Measurements from ENCODE around the gene NRIP1. TPM values are rescaled to one million over a fixed set of nuclear protein-coding genes. Genes with fewer than 3 reads are reported as not detected.

NRIP1 gene
- total RNA-seq, 2 experiments from 2014 or later = 18.9 to 20.1 TPM

GRCh38 chr21:15014221-15014620 is 50.6 kb downstream of the NRIP1 start:
- Mint-ChIP-seq H3K9me3 (ENCODE audit: insufficient read depth) (no peaks in the 10 kb centered on the region), H3K4me1 (ENCODE audit: low read depth) (no peaks in the 10 kb centered on the region), H3K27me3 (ENCODE audit: low read depth) (no peaks in the 10 kb centered on the region), H3K4me3 (no peak overlapping the region), H3K27ac (no peak overlapping the region), H3K36me3 (ENCODE audit: low read depth) (peaks cover 14% of the 10 kb centered on the region)
- no peak for ATAC-seq
- CTCF ChIA-PET = no interaction called here
- no peak for DNase-seq
- POLR2A ChIA-PET = no interaction called here

- no peak for ATAC-seq
- ChIA-PET POLR2A (no interaction called here), CTCF (no interaction called here)
- no peak for DNase-seq
- Mint-ChIP-seq H3K27ac (no peak overlapping the region), H3K4me3 (no peak overlapping the region), H3K27me3 (ENCODE audit: low read depth) (no peaks in the 10 kb centered on the region), H3K9me3 (ENCODE audit: insufficient read depth) (no peaks in the 10 kb centered on the region), H3K36me3 (ENCODE audit: low read depth) (peaks cover 22% of the 10 kb centered on the region), H3K4me1 (ENCODE audit: low read depth) (peaks cover 1% of the 10 kb centered on the region)
Observed at GRCh38 chr21:15011967-15012366, 52.8 kb downstream of the NRIP1 start.

GRCh38 chr21:15010645-15011044 is 54.2 kb downstream of the NRIP1 start:
- Mint-ChIP-seq H3K9me3 (ENCODE audit: insufficient read depth) (no peaks in the 10 kb centered on the region), H3K4me1 (ENCODE audit: low read depth) (peaks cover 13% of the 10 kb centered on the region), H3K27ac (no peak overlapping the region), H3K27me3 (ENCODE audit: low read depth) (no peaks in the 10 kb centered on the region), H3K36me3 (ENCODE audit: low read depth) (peaks cover 23% of the 10 kb centered on the region), H3K4me3 (no peak overlapping the region)
- DNase-seq (no peak), ATAC-seq (no peak)
- POLR2A ChIA-PET = interaction anchor here (0.6 kb wide), 1 partner anchor 54 kb away, joined by 3 read pairs; the partner anchor contains the start of gene NRIP1
- CTCF ChIA-PET = no interaction called here

GRCh38 chr21:15009837-15010363 is 54.9 kb downstream of the NRIP1 start:
- Mint-ChIP-seq H3K27ac (no peak overlapping the region), H3K9me3 (ENCODE audit: insufficient read depth) (no peaks in the 10 kb centered on the region), H3K27me3 (ENCODE audit: low read depth) (no peaks in the 10 kb centered on the region), H3K4me1 (ENCODE audit: low read depth) (peaks cover 20% of the 10 kb centered on the region), H3K36me3 (ENCODE audit: low read depth) (peaks cover 20% of the 10 kb centered on the region), H3K4me3 (no peak overlapping the region)
- ChIA-PET CTCF (no interaction called here), POLR2A (no interaction called here)
- no peak for DNase-seq
- no peak for ATAC-seq

GRCh38 chr21:15007716-15008296 is 57.0 kb downstream of the NRIP1 start:
- no peak for ATAC-seq
- POLR2A ChIA-PET = no interaction called here
- no peak for DNase-seq
- H3K4me1 Mint-ChIP-seq (ENCODE audit: low read depth) = peaks cover 36% of the 10 kb centered on the region
- no peak overlapping the region for H3K4me3 Mint-ChIP-seq
- peaks cover 17% of the 10 kb centered on the region for H3K36me3 Mint-ChIP-seq (ENCODE audit: low read depth)
- H3K27me3 Mint-ChIP-seq (ENCODE audit: low read depth) = no peaks in the 10 kb centered on the region
- H3K9me3 Mint-ChIP-seq (ENCODE audit: insufficient read depth) = no peaks in the 10 kb centered on the region
- H3K27ac Mint-ChIP-seq = no peak overlapping the region
- CTCF ChIA-PET = interaction anchor here (0.9 to 1.2 kb wide), 2 partner anchors 44 to 118 kb away, joined by 3 read pairs; no protein-coding TSS in a partner anchor

- no peak overlapping the region for H3K4me3 Mint-ChIP-seq
- no peaks in the 10 kb centered on the region for H3K9me3 Mint-ChIP-seq (ENCODE audit: insufficient read depth)
- ATAC-seq (no peak), DNase-seq (no peak)
- peaks cover 17% of the 10 kb centered on the region for H3K36me3 Mint-ChIP-seq (ENCODE audit: low read depth)
- no peaks in the 10 kb centered on the region for H3K27me3 Mint-ChIP-seq (ENCODE audit: low read depth)
- ChIA-PET CTCF (interaction anchor here (0.8 to 1.2 kb wide), 3 partner anchors 56 to 117 kb away, joined by 3 to 4 read pairs (median 3); partner anchors contain the start of gene NRIP1), POLR2A (interaction anchor here (2.3 kb wide), 1 partner anchor 58 kb away, joined by 12 read pairs; the partner anchor contains the start of gene NRIP1)
- H3K4me1 Mint-ChIP-seq (ENCODE audit: low read depth) = peaks cover 42% of the 10 kb centered on the region
- H3K27ac Mint-ChIP-seq = peak overlapping the region; percentile 7
Observed at GRCh38 chr21:15006594-15007230, 58.1 kb downstream of the NRIP1 start.

GRCh38 chr21:15005391-15005790 is 59.4 kb downstream of the NRIP1 start:
- Mint-ChIP-seq H3K27me3 (ENCODE audit: low read depth) (no peaks in the 10 kb centered on the region), H3K36me3 (ENCODE audit: low read depth) (peaks cover 15% of the 10 kb centered on the region), H3K4me3 (peak overlapping the region; percentile 37), H3K4me1 (ENCODE audit: low read depth) (peaks cover 42% of the 10 kb centered on the region), H3K9me3 (ENCODE audit: insufficient read depth) (no peaks in the 10 kb centered on the region), H3K27ac (peak overlapping the region; percentile 70)
- CTCF ChIA-PET = interaction anchor here (1.0 kb wide), 2 partner anchors 33 to 60 kb away, joined by 3 read pairs; no protein-coding TSS in a partner anchor
- peak; percentile 68 for ATAC-seq
- POLR2A ChIA-PET = interaction anchor here (0.7 to 2.3 kb wide), 2 partner anchors 60 to 528 kb away, joined by 3 to 12 read pairs; partner anchors contain the start of gene NRIP1
- DNase-seq = peak; percentile 53

- peaks cover 15% of the 10 kb centered on the region for H3K36me3 Mint-ChIP-seq (ENCODE audit: low read depth)
- ATAC-seq (peak; percentile 32), DNase-seq (no peak)
- H3K9me3 Mint-ChIP-seq (ENCODE audit: insufficient read depth) = no peaks in the 10 kb centered on the region
- ChIA-PET POLR2A (interaction anchor here (0.7 to 2.3 kb wide), 2 partner anchors 60 to 527 kb away, joined by 3 to 12 read pairs; partner anchors contain the start of gene NRIP1), CTCF (interaction anchor here (1.0 kb wide), 2 partner anchors 34 to 61 kb away, joined by 3 read pairs; no protein-coding TSS in a partner anchor)
- H3K27me3 Mint-ChIP-seq (ENCODE audit: low read depth) = no peaks in the 10 kb centered on the region
- H3K4me1 Mint-ChIP-seq (ENCODE audit: low read depth) = peaks cover 42% of the 10 kb centered on the region
- H3K4me3 Mint-ChIP-seq = peak overlapping the region; percentile 37
- H3K27ac Mint-ChIP-seq = peak overlapping the region; percentile 70
Observed at GRCh38 chr21:15004721-15005370, 60.0 kb downstream of the NRIP1 start.

- Mint-ChIP-seq H3K27ac (no peak overlapping the region), H3K27me3 (ENCODE audit: low read depth) (no peaks in the 10 kb centered on the region), H3K4me3 (no peak overlapping the region), H3K36me3 (ENCODE audit: low read depth) (peaks cover 13% of the 10 kb centered on the region), H3K9me3 (ENCODE audit: insufficient read depth) (no peaks in the 10 kb centered on the region), H3K4me1 (ENCODE audit: low read depth) (peaks cover 42% of the 10 kb centered on the region)
- no peak for DNase-seq
- ChIA-PET CTCF (no interaction called here), POLR2A (interaction anchor here (1.9 kb wide), 1 partner anchor 61 kb away, joined by 5 read pairs; the partner anchor contains the start of gene NRIP1)
- ATAC-seq = no peak
Observed at GRCh38 chr21:15003463-15004135, 61.2 kb downstream of the NRIP1 start.

- peaks cover 8% of the 10 kb centered on the region for H3K36me3 Mint-ChIP-seq (ENCODE audit: low read depth)
- no peak overlapping the region for H3K4me3 Mint-ChIP-seq
- DNase-seq (no peak), ATAC-seq (no peak)
- H3K9me3 Mint-ChIP-seq (ENCODE audit: insufficient read depth) = no peaks in the 10 kb centered on the region
- POLR2A ChIA-PET = interaction anchor here (1.9 kb wide), 1 partner anchor 63 kb away, joined by 5 read pairs; the partner anchor contains the start of gene NRIP1
- no peak overlapping the region for H3K27ac Mint-ChIP-seq
- H3K4me1 Mint-ChIP-seq (ENCODE audit: low read depth) = peaks cover 42% of the 10 kb centered on the region
- no peaks in the 10 kb centered on the region for H3K27me3 Mint-ChIP-seq (ENCODE audit: low read depth)
- CTCF ChIA-PET = no interaction called here
Observed at GRCh38 chr21:15001857-15002606, 62.8 kb downstream of the NRIP1 start.

GRCh38 chr21:15001113-15001512 is 63.7 kb downstream of the NRIP1 start:
- Mint-ChIP-seq H3K27me3 (ENCODE audit: low read depth) (no peaks in the 10 kb centered on the region), H3K4me3 (no peak overlapping the region), H3K4me1 (ENCODE audit: low read depth) (peaks cover 33% of the 10 kb centered on the region), H3K9me3 (ENCODE audit: insufficient read depth) (no peaks in the 10 kb centered on the region), H3K36me3 (ENCODE audit: low read depth) (peaks cover 5% of the 10 kb centered on the region), H3K27ac (no peak overlapping the region)
- ATAC-seq (no peak), DNase-seq (no peak)
- ChIA-PET CTCF (no interaction called here), POLR2A (no interaction called here)
